Stomach (tissue), 4 donors: ENCODE data around the gene DMP1.

Source experiments
- EP300 ChIP-seq: sonication (generic); formaldehyde crosslinking; IDR thresholded peaks from one replicate; pipeline ENCODE4 v1.6.1; 2017; ENCODE audit warnings: antibody characterized with exemption
- POLR2A ChIP-seq, 4 donors: fragments of 450-650 bp; IDR thresholded peaks; one replicate each; pipeline ENCODE4 v1.6.1; 2016; ENCODE audit warnings: antibody characterized with exemption in 4 of 4, control low read depth in 2 of 4, mild to moderate bottlenecking in 1 of 4, moderate library complexity in 1 of 4
- POLR2AphosphoS5 ChIP-seq, 3 donors: sonication (generic); formaldehyde crosslinking; IDR thresholded peaks; one replicate each; pipeline ENCODE4 v1.6.1; 2016; ENCODE audit warnings: antibody characterized with exemption in 3 of 3
- TF ChIP-seq, protein P1 (sequence below), 7 experiments: fragments of 450-650 bp in 4 of 7; fragments of 200-600 bp in 3 of 7; sonication (generic) in 3 of 7; IDR thresholded peaks; one replicate each; pipeline ENCODE4 v1.5.1; 2016 to 2019; ENCODE audit warnings: antibody characterized with exemption in 7 of 7, control low read depth in 2 of 7, mild to moderate bottlenecking in 1 of 7

- TF ChIP-seq, protein P1, sequence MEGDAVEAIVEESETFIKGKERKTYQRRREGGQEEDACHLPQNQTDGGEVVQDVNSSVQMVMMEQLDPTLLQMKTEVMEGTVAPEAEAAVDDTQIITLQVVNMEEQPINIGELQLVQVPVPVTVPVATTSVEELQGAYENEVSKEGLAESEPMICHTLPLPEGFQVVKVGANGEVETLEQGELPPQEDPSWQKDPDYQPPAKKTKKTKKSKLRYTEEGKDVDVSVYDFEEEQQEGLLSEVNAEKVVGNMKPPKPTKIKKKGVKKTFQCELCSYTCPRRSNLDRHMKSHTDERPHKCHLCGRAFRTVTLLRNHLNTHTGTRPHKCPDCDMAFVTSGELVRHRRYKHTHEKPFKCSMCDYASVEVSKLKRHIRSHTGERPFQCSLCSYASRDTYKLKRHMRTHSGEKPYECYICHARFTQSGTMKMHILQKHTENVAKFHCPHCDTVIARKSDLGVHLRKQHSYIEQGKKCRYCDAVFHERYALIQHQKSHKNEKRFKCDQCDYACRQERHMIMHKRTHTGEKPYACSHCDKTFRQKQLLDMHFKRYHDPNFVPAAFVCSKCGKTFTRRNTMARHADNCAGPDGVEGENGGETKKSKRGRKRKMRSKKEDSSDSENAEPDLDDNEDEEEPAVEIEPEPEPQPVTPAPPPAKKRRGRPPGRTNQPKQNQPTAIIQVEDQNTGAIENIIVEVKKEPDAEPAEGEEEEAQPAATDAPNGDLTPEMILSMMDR (IDR thresholded peaks at IDR 0.05), result no peak
- TF ChIP-seq POLR2AphosphoS5 (IDR thresholded peaks at IDR 0.05) (no peak), POLR2A (IDR thresholded peaks at IDR 0.05) (no peak), EP300 (no peak)
Measured at GRCh38 chr4:87698394-87698793, 48.3 kb downstream of the DMP1 start.
